K562 (cell line): Measurements from ENCODE around the gene NDUFB1. TPM values are rescaled to one million over a fixed set of nuclear protein-coding genes. Genes with fewer than 3 reads are reported as not detected.

Experiments
- ATAC-seq: fragments of 200-7000 bp; cut with Tn5 transposase; 3 replicates; pipeline ENCODE4 v1.9.1; 2020; ENCODE audit warnings: moderate library complexity
- BruUV-seq: library from RNA; stranded (reverse); fragments of 400-500 nt; replicated peaks from 2 replicates; lab custom pipeline; 2021; lab: Mats Ljungman, UMichigan
- CTCF ChIA-PET: fragments of 300-600 bp; formaldehyde crosslinking; extraction: SDS; loops from one replicate; lab custom pipeline; 2021; ENCODE audit warnings: low intra/inter-chr PET ratio; lab: Yijun Ruan, JAX
- POLR2A ChIA-PET: fragments of 300-600, 350-650 bp; sonication (Branson Sonifier 250); formaldehyde crosslinking; extraction: SDS; loops from one replicate; lab custom pipeline; 2021; ENCODE audit warnings: antibody characterized with exemption, inconsistent platforms; lab: Yijun Ruan, JAX
- DNase-seq, 4 experiments: peaks; one replicate each; pipeline versions ENCODE4 v3.0.0 to v3.0.0-alpha.2; 2011 to 2018; ENCODE audit warnings: low spot score in 3 of 4, mixed read lengths in 3 of 4; ENCODE audit errors: extremely low read depth in 1 of 4
- FAIRE-seq: peaks from 2 replicates; lab custom pipeline; 2011; peaks lifted over from hg19 to GRCh38; lab: Jason Lieb, UNC
- H2AFZ ChIP-seq: 2 replicates; pipeline ENCODE4 v1.6.0; 2011; ENCODE audit warnings: low read depth, low read length, control low read depth, inconsistent platforms
- H3K27ac ChIP-seq: fragments of 200-600 bp; 3 replicates; pipeline ENCODE4 v1.8.0; 2011; ENCODE audit warnings: low read depth, mild to moderate bottlenecking, control low read depth, inconsistent platforms, low read length, moderate library complexity, mixed read lengths; ENCODE audit errors: extremely low read depth
- H3K27me3 ChIP-seq, 2 experiments: fragments of 300-600 bp in 1 of 2; 2 replicates in 1 of 2; 3 replicates in 1 of 2; pipeline versions ENCODE4 v1.6.0 to v1.8.0; 2011; ENCODE audit warnings: inconsistent platforms in 2 of 2, low read length in 2 of 2, mild to moderate bottlenecking in 1 of 2, mixed read lengths in 1 of 2, moderate library complexity in 1 of 2; ENCODE audit not compliant: control insufficient read depth in 2 of 2, insufficient read depth in 2 of 2
- H3K36me3 ChIP-seq: fragments of 300-600 bp; 3 replicates; pipeline ENCODE4 v1.8.0; 2011; ENCODE audit warnings: mild to moderate bottlenecking, low read length, inconsistent platforms; ENCODE audit not compliant: control insufficient read depth, insufficient read depth
- H3K4me1 ChIP-seq, 2 experiments: fragments of 200-600 bp in 1 of 2; replicated peaks in 1 of 2; 2 replicates in 1 of 2; 3 replicates in 1 of 2; pipeline versions ENCODE4 v1.5.1 to v1.8.0; 2011; ENCODE audit warnings: inconsistent platforms in 2 of 2, low read length in 2 of 2, mild to moderate bottlenecking in 1 of 2, mixed read lengths in 1 of 2, moderate library complexity in 1 of 2; ENCODE audit not compliant: control insufficient read depth in 2 of 2, insufficient read depth in 2 of 2
- H3K4me2 ChIP-seq: 2 replicates; pipeline ENCODE4 v1.6.1; 2011; ENCODE audit warnings: low read length, control low read depth, inconsistent platforms, mixed read lengths; ENCODE audit not compliant: insufficient read depth
- H3K4me3 ChIP-seq: fragments of 200-600 bp; sonication (generic), shearing (Covaris generic); 2 replicates; pipeline ENCODE4 v1.5.1; 2016; ENCODE audit warnings: control low read depth, inconsistent platforms
- H3K79me2 ChIP-seq: fragments of 200-600 bp; 3 replicates; pipeline ENCODE4 v1.8.0; 2011; ENCODE audit warnings: low read length, inconsistent platforms; ENCODE audit not compliant: control insufficient read depth, insufficient read depth
- H3K9ac ChIP-seq, 2 experiments: 2 replicates each; pipeline versions ENCODE4 v1.6.0 to v1.6.1; 2011; ENCODE audit warnings: low read depth in 2 of 2, low read length in 2 of 2, control low read depth in 1 of 2, inconsistent platforms in 1 of 2, mild to moderate bottlenecking in 1 of 2, mixed read lengths in 1 of 2; ENCODE audit not compliant: insufficient read depth in 1 of 2
- H3K9me1 ChIP-seq: one replicate; pipeline ENCODE4 v1.6.0; 2011; ENCODE audit warnings: inconsistent platforms, mild to moderate bottlenecking, low read length, moderate library complexity; ENCODE audit not compliant: control insufficient read depth, insufficient read depth
- H3K9me3 ChIP-seq: replicated peaks from 2 replicates; pipeline ENCODE4 v1.5.1; 2011; ENCODE audit warnings: low read depth, low read length, inconsistent platforms; ENCODE audit not compliant: control insufficient read depth, insufficient read depth
- H4K20me1 ChIP-seq: replicated peaks from 2 replicates; pipeline ENCODE4 v1.6.1; 2011; ENCODE audit warnings: low read length, inconsistent platforms, mixed read lengths; ENCODE audit not compliant: control insufficient read depth, insufficient read depth
- BACH1 ChIP-seq: fragments of 200-800 bp; sonication (Bioruptor generic); IDR thresholded peaks from 2 replicates; pipeline ENCODE4 v1.6.1; 2016; ENCODE audit warnings: missing genetic modification characterization, missing compliant biosample characterization
- CC2D1A ChIP-seq: fragments of 450-650 bp; IDR thresholded peaks from 2 replicates; pipeline ENCODE4 v1.6.1; 2017; ENCODE audit warnings: mild to moderate bottlenecking
- CHCHD3 ChIP-seq: fragments of 250-450 bp; sonication (Bioruptor Pico); IDR thresholded peaks from 2 replicates; pipeline ENCODE4 v2.1.2; 2022; ENCODE audit warnings: mild to moderate bottlenecking
- FOXA3 ChIP-seq, 2 experiments: fragments of 450-650 bp in 1 of 2; sonication (generic) in 1 of 2; formaldehyde crosslinking; IDR thresholded peaks in 1 of 2; conservative IDR thresholded peaks in 1 of 2; 2 replicates each; pipeline versions ENCODE4 v1.4.0 to v1.8.0; 2020 to 2022; ENCODE audit warnings: mild to moderate bottlenecking in 2 of 2, missing genetic modification reagents in 1 of 2
- NR3C1 ChIP-seq: sonication (generic); formaldehyde crosslinking; IDR thresholded peaks from 2 replicates; pipeline ENCODE4 v1.8.1; 2022; ENCODE audit warnings: missing genetic modification reagents
- PML ChIP-seq: IDR thresholded peaks from 2 replicates; pipeline ENCODE4 v1.6.1; 2012; ENCODE audit warnings: low read length, inconsistent platforms
- RBBP5 ChIP-seq: fragments of 200-600 bp; sonication (generic); IDR thresholded peaks from 2 replicates; pipeline ENCODE4 v1.6.1; 2012; ENCODE audit warnings: borderline replicate concordance, mild to moderate bottlenecking, low read length, control low read depth, inconsistent platforms; ENCODE audit not compliant: insufficient read depth, poor library complexity, severe bottlenecking
- RBM34 ChIP-seq: fragments of 200-400 bp; formaldehyde crosslinking; IDR thresholded peaks from 2 replicates; pipeline ENCODE4 v1.6.1; 2018; ENCODE audit warnings: low read length, borderline replicate concordance; ENCODE audit not compliant: insufficient read depth
- STAT5A ChIP-seq: IDR thresholded peaks from 2 replicates; pipeline ENCODE4 v1.6.1; 2012; ENCODE audit warnings: low read length, inconsistent platforms, borderline replicate concordance
- ZBTB34 ChIP-seq: fragments of 250-450 bp; sonication (Bioruptor Pico); IDR thresholded peaks from 2 replicates; pipeline ENCODE4 v1.8.0; 2021; ENCODE audit warnings: mild to moderate bottlenecking, moderate library complexity
- ZBTB7A ChIP-seq: IDR thresholded peaks from 2 replicates; pipeline ENCODE4 v1.6.1; 2011; ENCODE audit warnings: low read depth, mild to moderate bottlenecking, low read length, moderate library complexity, borderline replicate concordance; ENCODE audit not compliant: control insufficient read depth
- ZNF232 ChIP-seq: sonication (generic); formaldehyde crosslinking; IDR thresholded peaks from 2 replicates; pipeline ENCODE4 v1.8.0; 2022; ENCODE audit warnings: mild to moderate bottlenecking, missing genetic modification reagents
- ZNF253 ChIP-seq: fragments of 250-450 bp; sonication (Bioruptor Pico); conservative IDR thresholded peaks from 2 replicates; pipeline ENCODE4 v1.6.1; 2021; ENCODE audit warnings: mild to moderate bottlenecking
- WGBS: fragments of 100-300 bp; shearing (Covaris generic); methylation state at CpG from one replicate; pipeline ENCODE4 v1.1.6; 2016; ENCODE audit warnings: low coverage, mixed read lengths; ENCODE audit not compliant: insufficient coverage; ENCODE audit errors: missing lambda C conversion rate; 5-methylcytosine and 5-hydroxymethylcytosine counted together
- in situ Hi-C: fragments of 300-500 bp; cut with MboI; formaldehyde crosslinking; loops from 4 replicates; pipeline ENCODE4 v1.15.0; 2018; ENCODE audit warnings: inconsistent platforms, mixed read lengths
- intact Hi-C: fragments of 100-400 bp; cut with micrococcal nuclease; formaldehyde crosslinking; loops from 2 replicates; pipeline ENCODE4 v1.14.2; 2022
- polyA plus RNA-seq, 8 experiments: library from polyadenylated mRNA; depleted of rRNA in 4 of 8; stranded (reverse) in 5 of 8; unstranded in 3 of 8; fragments of >200 nt; fragmentation: Nextera tagmentation in 2 of 8; fragmentation: Illumina TruSeq in 1 of 8; extraction: Ambion mirVana in 2 of 8; extraction: Trizol in 1 of 8; gene quantifications; 2 replicates each; pipeline versions ENCODE4 v1.2.1 to v1.2.3, GENCODE V29; 2011 to 2014; ENCODE audit warnings: inconsistent platforms in 1 of 8, missing spikeins in 1 of 8
- total RNA-seq, 7 experiments: library from RNA; depleted of rRNA in 6 of 7; stranded (reverse); fragments of >200 nt in 6 of 7; fragmentation: Illumina TruSeq in 2 of 7; extraction: Trizol in 2 of 7; gene quantifications; 2 replicates each; pipeline versions ENCODE4 v1.2.1 to v1.2.3, GENCODE V29; 2011 to 2021; ENCODE audit warnings: low replicate concordance in 1 of 7
- TF ChIP-seq, protein P1 (sequence below): fragments of 450-650 bp; conservative IDR thresholded peaks from 2 replicates; pipeline ENCODE4 v1.6.1; 2016; ENCODE audit warnings: missing genetic modification characterization, low read depth, mild to moderate bottlenecking, control low read depth, missing compliant biosample characterization
- TF ChIP-seq, protein P2 (sequence below), 3 experiments: fragments of 200-800 bp in 1 of 3; fragments of 250-450 bp in 1 of 3; fragments of 450-650 bp in 1 of 3; sonication (Bioruptor Pico) in 1 of 3; sonication (Bioruptor generic) in 1 of 3; formaldehyde crosslinking in 1 of 3; IDR thresholded peaks; 2 replicates each; pipeline versions ENCODE4 v1.6.1 to v1.8.0; 2016 to 2022; ENCODE audit warnings: mild to moderate bottlenecking in 2 of 3, missing genetic modification characterization in 2 of 3, missing compliant biosample characterization in 1 of 3, moderate library complexity in 1 of 3

Gene NDUFB1
- total and polyA plus RNA-seq, 9 of the 15 experiments (the other 6 are each of a cell fraction or from before 2014, with no cell fraction given): 102 to 767 (median 325) TPM

GRCh38 chr14:92121207-92121669, 268 bp downstream of the NDUFB1 start:
- no peaks in the 10 kb centered on the region for H3K9me1 ChIP-seq
- peak overlapping the region; percentile 99 for H2AFZ ChIP-seq
- no peaks in the 10 kb centered on the region for H4K20me1 ChIP-seq
- intact Hi-C loops: no loop called here
- H3K79me2 ChIP-seq: peaks cover 60% of the 10 kb centered on the region
- peak; percentile 44 for ATAC-seq
- peaks cover 10 to 12% of the 10 kb centered on the region in 2 experiments; a peak in 4 of 5 replicates for H3K4me1 ChIP-seq
- no peak for FAIRE-seq
- no peaks in the 10 kb centered on the region for H3K9me3 ChIP-seq
- peak overlapping the region; percentile 99 for H3K27ac ChIP-seq
- peak in 2 of 4 experiments; percentile 38 to 74 for DNase-seq
- peaks cover 56% of the 10 kb centered on the region for H3K36me3 ChIP-seq
- ChIA-PET POLR2A (interaction anchor here (0.6 to 4.1 kb wide), 9 partner anchors 10 to 757 kb away, joined by 3 to 47 read pairs (median 5); partner anchors contain the start of genes ATXN3 and TRIP11), CTCF (no interaction called here)
- H3K4me3 ChIP-seq: peak overlapping the region; percentile 95
- H3K4me2 ChIP-seq: peak overlapping the region; percentile 93
- under 1% methylated on average over 21 of the region's 36 CpGs for WGBS
- BruUV-seq: TSS peak; percentile 83
- H3K9ac ChIP-seq: peak overlapping the region; percentile 99 to 100
- H3K27me3 ChIP-seq: no peaks in the 10 kb centered on the region
- in situ Hi-C loops: no loop called here
- TF ChIP-seq ZBTB7A: peak; percentile 58; the same call in 1 of the 2 replicates
- TF ChIP-seq PML: no peak
- no peak for TF ChIP-seq NR3C1
- peak; percentile 83 for TF ChIP-seq CC2D1A
- TF ChIP-seq RBBP5: peak; percentile 18
- no peak for TF ChIP-seq RBM34
- TF ChIP-seq BACH1 (tag): no peak
- TF ChIP-seq STAT5A: no peak
- TF ChIP-seq, protein P1, sequence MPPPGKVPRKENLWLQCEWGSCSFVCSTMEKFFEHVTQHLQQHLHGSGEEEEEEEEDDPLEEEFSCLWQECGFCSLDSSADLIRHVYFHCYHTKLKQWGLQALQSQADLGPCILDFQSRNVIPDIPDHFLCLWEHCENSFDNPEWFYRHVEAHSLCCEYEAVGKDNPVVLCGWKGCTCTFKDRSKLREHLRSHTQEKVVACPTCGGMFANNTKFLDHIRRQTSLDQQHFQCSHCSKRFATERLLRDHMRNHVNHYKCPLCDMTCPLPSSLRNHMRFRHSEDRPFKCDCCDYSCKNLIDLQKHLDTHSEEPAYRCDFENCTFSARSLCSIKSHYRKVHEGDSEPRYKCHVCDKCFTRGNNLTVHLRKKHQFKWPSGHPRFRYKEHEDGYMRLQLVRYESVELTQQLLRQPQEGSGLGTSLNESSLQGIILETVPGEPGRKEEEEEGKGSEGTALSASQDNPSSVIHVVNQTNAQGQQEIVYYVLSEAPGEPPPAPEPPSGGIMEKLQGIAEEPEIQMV (tag): peak; percentile 80
- TF ChIP-seq CHCHD3 (CRISPR knock-in tag): no peak
- TF ChIP-seq ZBTB34 (CRISPR knock-in tag): no peak
- TF ChIP-seq FOXA3 (CRISPR knock-in tag; conservative IDR thresholded peaks at IDR 0.05 in 1 of 2, IDR thresholded peaks at IDR 0.05 in 1 of 2): no peak
- TF ChIP-seq, protein P2, sequence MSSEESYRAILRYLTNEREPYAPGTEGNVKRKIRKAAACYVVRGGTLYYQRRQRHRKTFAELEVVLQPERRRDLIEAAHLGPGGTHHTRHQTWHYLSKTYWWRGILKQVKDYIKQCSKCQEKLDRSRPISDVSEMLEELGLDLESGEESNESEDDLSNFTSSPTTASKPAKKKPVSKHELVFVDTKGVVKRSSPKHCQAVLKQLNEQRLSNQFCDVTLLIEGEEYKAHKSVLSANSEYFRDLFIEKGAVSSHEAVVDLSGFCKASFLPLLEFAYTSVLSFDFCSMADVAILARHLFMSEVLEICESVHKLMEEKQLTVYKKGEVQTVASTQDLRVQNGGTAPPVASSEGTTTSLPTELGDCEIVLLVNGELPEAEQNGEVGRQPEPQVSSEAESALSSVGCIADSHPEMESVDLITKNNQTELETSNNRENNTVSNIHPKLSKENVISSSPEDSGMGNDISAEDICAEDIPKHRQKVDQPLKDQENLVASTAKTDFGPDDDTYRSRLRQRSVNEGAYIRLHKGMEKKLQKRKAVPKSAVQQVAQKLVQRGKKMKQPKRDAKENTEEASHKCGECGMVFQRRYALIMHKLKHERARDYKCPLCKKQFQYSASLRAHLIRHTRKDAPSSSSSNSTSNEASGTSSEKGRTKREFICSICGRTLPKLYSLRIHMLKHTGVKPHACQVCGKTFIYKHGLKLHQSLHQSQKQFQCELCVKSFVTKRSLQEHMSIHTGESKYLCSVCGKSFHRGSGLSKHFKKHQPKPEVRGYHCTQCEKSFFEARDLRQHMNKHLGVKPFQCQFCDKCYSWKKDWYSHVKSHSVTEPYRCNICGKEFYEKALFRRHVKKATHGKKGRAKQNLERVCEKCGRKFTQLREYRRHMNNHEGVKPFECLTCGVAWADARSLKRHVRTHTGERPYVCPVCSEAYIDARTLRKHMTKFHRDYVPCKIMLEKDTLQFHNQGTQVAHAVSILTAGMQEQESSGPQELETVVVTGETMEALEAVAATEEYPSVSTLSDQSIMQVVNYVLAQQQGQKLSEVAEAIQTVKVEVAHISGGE (CRISPR knock-in tag; IDR thresholded peaks at IDR 0.05): 0 out of 6 replicates have a peak, but pooled peaks of 1 of the 3 experiments have one; percentile 0
- TF ChIP-seq ZNF253 (CRISPR knock-in tag): no peak
- TF ChIP-seq ZNF232: no peak
